Fibroblast of gingiva (primary cell): ENCODE data around the gene SPATA9.
"Not testable (repeated sequence)": the region's sequence is repeated elsewhere in the genome, so short reads cannot be mapped to it uniquely, and the experiment has no call there.

ENCODE experiments used
- DNase-seq: peaks from one replicate; pipeline ENCODE4 v3.0.0-alpha.2; 2011; ENCODE audit warnings: low read depth

The SPATA9 gene

GRCh38 chr5:95717439-95717838 is 34.6 kb upstream of the SPATA9 start:
- DNase-seq, result no peak

GRCh38 chr5:95715799-95716461 is 33.1 kb upstream of the SPATA9 start:
- DNase-seq, result peak; percentile 76

GRCh38 chr5:95713960-95714710 is 31.3 kb upstream of the SPATA9 start:
- DNase-seq, result peak; percentile 67

- DNase-seq, result not testable (repeated sequence)
Measured at GRCh38 chr5:95713246-95713645, 30.5 kb upstream of the SPATA9 start.

GRCh38 chr5:95712347-95712958 is 29.7 kb upstream of the SPATA9 start:
- no peak for DNase-seq

- DNase-seq, result no peak
Measured at GRCh38 chr5:95711501-95712346, 28.9 kb upstream of the SPATA9 start.

- not testable (repeated sequence) for DNase-seq
Measured at GRCh38 chr5:95710651-95711500, 28.1 kb upstream of the SPATA9 start.

- DNase-seq, result no peak
Measured at GRCh38 chr5:95709967-95710650, 27.3 kb upstream of the SPATA9 start.

- no peak for DNase-seq
Measured at GRCh38 chr5:95708876-95709275, 26.1 kb upstream of the SPATA9 start.

GRCh38 chr5:95707534-95708188 is 24.9 kb upstream of the SPATA9 start:
- not testable (repeated sequence) for DNase-seq

GRCh38 chr5:95707055-95707454 is 24.3 kb upstream of the SPATA9 start:
- no peak for DNase-seq

GRCh38 chr5:95706196-95706595 is 23.4 kb upstream of the SPATA9 start:
- not testable (repeated sequence) for DNase-seq

- DNase-seq, result peak; percentile 20
Measured at GRCh38 chr5:95704150-95704549, 21.4 kb upstream of the SPATA9 start.

GRCh38 chr5:95701074-95701473 is 18.3 kb upstream of the SPATA9 start:
- DNase-seq, result no peak

- no peak for DNase-seq
Measured at GRCh38 chr5:95699337-95699736, 16.5 kb upstream of the SPATA9 start.

GRCh38 chr5:95697781-95698681 is 15.2 kb upstream of the SPATA9 start:
- DNase-seq, result peak; percentile 14

- no peak for DNase-seq
Measured at GRCh38 chr5:95690333-95690732, 7.5 kb upstream of the SPATA9 start.

GRCh38 chr5:95689680-95690079 is 6.9 kb upstream of the SPATA9 start:
- no peak for DNase-seq

GRCh38 chr5:95686651-95687050 is 3.9 kb upstream of the SPATA9 start:
- no peak for DNase-seq
